ENCODE data around the gene SPATA6L.

- no peak for TF ChIP-seq CTCF (conservative IDR thresholded peaks at IDR 0.05; ENCODE audit: low read length)
- no peak for TF ChIP-seq EZH2phosphoT487 (IDR thresholded peaks at IDR 0.05; ENCODE audit: borderline replicate concordance)
These were observed 116.5 kb downstream of the SPATA6L start for GRCh38 chr9:4549751-4550295.

All from Loucy (cell line).